CD4-positive, alpha-beta T cell (primary cell): ENCODE data around the gene SSTR5. TPM values are rescaled to one million over a fixed set of nuclear protein-coding genes. Genes with fewer than 3 reads are reported as not detected.

Experiments used
- ATAC-seq: fragments of 200-7000 bp; cut with Tn5 transposase; one replicate; pipeline ENCODE4 v1.10.0; 2022; ENCODE audit warnings: mild to moderate bottlenecking; ENCODE audit not compliant: poor library complexity
- CTCF ChIA-PET: fragments of 350-600 bp; sonication (Branson Sonifier 250); formaldehyde crosslinking; loops from one replicate; lab custom pipeline; 2021; ENCODE audit warnings: antibody characterized with exemption, inconsistent platforms; lab: Charles Lee
- POLR2A ChIA-PET: fragments of 350-600 bp; sonication (Branson Sonifier 250); formaldehyde crosslinking; loops from one replicate; lab custom pipeline; 2021; ENCODE audit warnings: antibody characterized with exemption, inconsistent platforms; lab: Charles Lee
- DNase-seq, 14 experiments: peaks; one replicate each; pipeline ENCODE4 v3.0.0-alpha.2; 2013 to 2020; ENCODE audit warnings: mixed read lengths in 2 of 14
- H3K27ac ChIP-seq, 2 donors: one replicate each; pipeline versions ENCODE4 v1.5.1 to v1.7.0; 2013; ENCODE audit warnings: low read length in 2 of 2, low read depth in 1 of 2, mild to moderate bottlenecking in 1 of 2
- H3K27me3 ChIP-seq, 2 experiments: 1 replicate in 1 of 2; 2 replicates in 1 of 2; pipeline versions ENCODE4 v1.6.1 to v1.7.0; 2013; ENCODE audit warnings: low read length in 2 of 2, control low read depth in 1 of 2, mild to moderate bottlenecking in 1 of 2, moderate library complexity in 1 of 2; ENCODE audit not compliant: insufficient read depth in 2 of 2, control insufficient read depth in 1 of 2
- H3K36me3 ChIP-seq: one replicate; pipeline ENCODE4 v1.6.1; 2013; ENCODE audit warnings: low read length, control low read depth; ENCODE audit not compliant: insufficient read depth
- H3K4me1 ChIP-seq: one replicate; pipeline ENCODE4 v1.6.1; 2013; ENCODE audit warnings: low read length, control low read depth; ENCODE audit not compliant: insufficient read depth
- H3K4me3 ChIP-seq: one replicate; pipeline ENCODE4 v1.5.1; 2013; ENCODE audit warnings: mild to moderate bottlenecking, low read length, moderate library complexity
- H3K9me3 ChIP-seq, 2 experiments: 1 replicate in 1 of 2; 2 replicates in 1 of 2; pipeline versions ENCODE4 v1.6.1 to v1.7.0; 2013; ENCODE audit warnings: low read length in 2 of 2, mild to moderate bottlenecking in 2 of 2, control low read depth in 1 of 2, moderate library complexity in 1 of 2; ENCODE audit not compliant: control insufficient read depth in 1 of 2, insufficient read depth in 1 of 2
- H3K27ac Mint-ChIP-seq: one replicate; pipeline ENCODE4 v1.8.0; 2020; ENCODE audit warnings: mixed read lengths
- H3K27me3 Mint-ChIP-seq: one replicate; pipeline ENCODE4 v1.8.0; 2021; ENCODE audit warnings: mixed read lengths
- H3K36me3 Mint-ChIP-seq: one replicate; pipeline ENCODE4 v1.8.0; 2021; ENCODE audit warnings: low read depth, mixed read lengths
- H3K4me1 Mint-ChIP-seq: one replicate; pipeline ENCODE4 v1.8.0; 2021; ENCODE audit warnings: low read depth, mixed read lengths
- H3K4me3 Mint-ChIP-seq: one replicate; pipeline ENCODE4 v1.8.0; 2020; ENCODE audit warnings: mild to moderate bottlenecking, mixed read lengths
- H3K9me3 Mint-ChIP-seq: one replicate; pipeline ENCODE4 v1.8.0; 2020; ENCODE audit warnings: mixed read lengths
- CTCF ChIP-seq: fragments of 200-600 bp; IDR thresholded peaks from one replicate; pipeline ENCODE4 v1.8.0; 2022; ENCODE audit warnings: antibody characterized with exemption, mild to moderate bottlenecking
- intact Hi-C, 2 experiments: fragments of 100-400 bp; cut with DNase I in 1 of 2; cut with micrococcal nuclease in 1 of 2; formaldehyde crosslinking; loops; one replicate each; pipeline versions ENCODE4 v1.15.1 to v1.9.0; 2023 to 2025; cut with DNase I, micrococcal nuclease
- total RNA-seq, 174 experiments: library from RNA in 2 of 174; stranded (reverse) in 2 of 174; gene quantifications; one replicate each; pipeline ENCODE4 v1.2.3 and lab custom pipeline; 2021 to 2026

Gene SSTR5
- total RNA-seq, 2 experiments from 2014 or later, result not detected

GRCh38 chr16:1061769-1062505, 10.6 kb upstream of the SSTR5 start:
- POLR2A ChIA-PET, result no interaction called here
- peaks cover 14 to 24% of the 10 kb centered on the region in 2 experiments for H3K27me3 ChIP-seq
- ATAC-seq, result no peak
- CTCF ChIA-PET, result no interaction called here
- H3K9me3 ChIP-seq, result peaks cover 5 to 28% of the 10 kb centered on the region in 2 experiments
- no peaks in the 10 kb centered on the region for H3K36me3 Mint-ChIP-seq
- no peak overlapping the region for H3K27ac Mint-ChIP-seq
- no peak overlapping the region for H3K27ac ChIP-seq
- H3K9me3 Mint-ChIP-seq, result no peaks in the 10 kb centered on the region
- no peaks in the 10 kb centered on the region for H3K36me3 ChIP-seq
- TF ChIP-seq CTCF, result no peak
- H3K4me1 ChIP-seq, result peaks cover 7% of the 10 kb centered on the region
- no peak overlapping the region for H3K4me3 ChIP-seq
- H3K4me3 Mint-ChIP-seq, result no peak overlapping the region
- H3K4me1 Mint-ChIP-seq, result no peaks in the 10 kb centered on the region
- intact Hi-C loops, result no loop called here
- DNase-seq, result no peak
- peaks cover 24% of the 10 kb centered on the region for H3K27me3 Mint-ChIP-seq

GRCh38 chr16:1062895-1063294, 9.7 kb upstream of the SSTR5 start:
- Mint-ChIP-seq H3K4me3 (no peak overlapping the region), H3K36me3 (no peaks in the 10 kb centered on the region), H3K27ac (no peak overlapping the region), H3K4me1 (no peaks in the 10 kb centered on the region), H3K27me3 (peaks cover 34% of the 10 kb centered on the region), H3K9me3 (no peaks in the 10 kb centered on the region)
- H3K9me3 ChIP-seq, result peaks cover 5 to 25% of the 10 kb centered on the region in 2 experiments
- H3K27me3 ChIP-seq, result peaks cover 12 to 28% of the 10 kb centered on the region in 2 experiments
- no peaks in the 10 kb centered on the region for H3K4me1 ChIP-seq
- no peaks in the 10 kb centered on the region for H3K36me3 ChIP-seq
- no peak overlapping the region for H3K27ac ChIP-seq
- ATAC-seq (no peak), DNase-seq (no peak)
- intact Hi-C loops, result no loop called here
- H3K4me3 ChIP-seq, result no peak overlapping the region
- POLR2A ChIA-PET, result no interaction called here
- CTCF ChIA-PET, result no interaction called here
- no peak for TF ChIP-seq CTCF

GRCh38 chr16:1063728-1064127, 8.8 kb upstream of the SSTR5 start:
- Histone ChIP-seq H3K27ac (no peak overlapping the region), H3K9me3 (peaks cover 5 to 22% of the 10 kb centered on the region in 2 experiments), H3K36me3 (no peaks in the 10 kb centered on the region), H3K4me1 (no peaks in the 10 kb centered on the region), H3K27me3 (peaks cover 10 to 28% of the 10 kb centered on the region in 2 experiments), H3K4me3 (no peak overlapping the region)
- Mint-ChIP-seq H3K4me1 (no peaks in the 10 kb centered on the region), H3K9me3 (no peaks in the 10 kb centered on the region), H3K36me3 (no peaks in the 10 kb centered on the region), H3K27me3 (peaks cover 34% of the 10 kb centered on the region), H3K27ac (no peak overlapping the region), H3K4me3 (no peak overlapping the region)
- DNase-seq, result no peak
- no peak for TF ChIP-seq CTCF
- CTCF ChIA-PET, result no interaction called here
- intact Hi-C loops, result no loop called here
- ATAC-seq, result no peak
- POLR2A ChIA-PET, result no interaction called here
